ENCODE measurements around the gene ZNF616.

The ZNF616 gene

GRCh38 chr19:52139252-52140031, at the start of gene ZNF616:
Gene ZNF616, minus strand, starts transcription at chr19:52139938. Its CDS starts 9,426 bp downstream, at chr19:52130512.
- DNase-seq: peak; percentile 82 to 89

DNA sequence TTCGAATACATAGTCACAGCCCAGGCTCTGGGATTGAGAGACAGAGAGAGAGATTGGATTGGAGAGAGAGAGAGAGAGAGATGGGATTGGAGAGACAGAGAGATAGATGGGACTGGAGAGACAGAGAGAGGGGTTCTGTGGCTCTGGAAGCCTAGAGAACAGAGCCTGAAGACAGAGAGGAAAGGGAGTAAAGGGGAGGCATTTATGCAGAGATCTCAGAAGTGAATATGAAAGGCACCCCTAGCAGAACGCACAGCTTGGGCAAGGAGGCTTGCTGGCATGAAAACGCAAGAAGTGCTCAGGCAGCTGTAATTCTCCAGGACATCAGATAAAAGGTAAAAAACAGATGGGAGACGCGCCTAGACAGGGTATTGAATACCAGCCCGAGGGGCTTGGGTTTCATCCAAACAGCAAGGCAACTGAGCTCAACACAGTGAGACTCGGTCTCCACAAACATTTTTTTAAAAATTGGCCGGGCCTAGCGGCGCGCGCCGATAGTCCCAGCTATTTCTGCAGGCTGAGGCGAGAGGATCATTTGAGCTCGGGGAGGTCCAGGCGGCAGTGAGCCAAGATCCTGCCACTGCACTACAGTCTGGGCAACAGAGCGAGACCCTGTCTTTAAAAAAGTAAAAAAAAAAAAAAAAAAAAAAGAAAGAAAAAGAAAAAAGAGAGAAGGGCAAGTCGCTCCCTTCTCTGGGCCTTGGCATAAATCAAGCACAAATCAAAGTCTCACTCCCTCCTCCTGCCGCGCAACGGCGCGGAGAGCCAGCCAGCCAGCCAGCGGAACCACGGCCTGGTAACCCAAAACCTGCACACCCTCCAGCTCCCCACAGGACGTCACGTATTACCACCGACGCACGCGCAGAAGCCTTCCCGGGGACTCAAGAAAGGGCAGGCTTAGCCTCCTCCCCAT, 49.3 kb upstream of the ZNF616 start:
- DNase-seq: peak in 1 of 2 experiments; percentile 43

GRCh38 chr19:52187407-52187806, 47.7 kb upstream of the ZNF616 start:
- no peak for DNase-seq

GRCh38 chr19:52176574-52176973, 36.8 kb upstream of the ZNF616 start:
- DNase-seq: no peak

- no peak for DNase-seq
These were observed 32.6 kb upstream of the ZNF616 start for GRCh38 chr19:52172347-52172746.

DNA sequence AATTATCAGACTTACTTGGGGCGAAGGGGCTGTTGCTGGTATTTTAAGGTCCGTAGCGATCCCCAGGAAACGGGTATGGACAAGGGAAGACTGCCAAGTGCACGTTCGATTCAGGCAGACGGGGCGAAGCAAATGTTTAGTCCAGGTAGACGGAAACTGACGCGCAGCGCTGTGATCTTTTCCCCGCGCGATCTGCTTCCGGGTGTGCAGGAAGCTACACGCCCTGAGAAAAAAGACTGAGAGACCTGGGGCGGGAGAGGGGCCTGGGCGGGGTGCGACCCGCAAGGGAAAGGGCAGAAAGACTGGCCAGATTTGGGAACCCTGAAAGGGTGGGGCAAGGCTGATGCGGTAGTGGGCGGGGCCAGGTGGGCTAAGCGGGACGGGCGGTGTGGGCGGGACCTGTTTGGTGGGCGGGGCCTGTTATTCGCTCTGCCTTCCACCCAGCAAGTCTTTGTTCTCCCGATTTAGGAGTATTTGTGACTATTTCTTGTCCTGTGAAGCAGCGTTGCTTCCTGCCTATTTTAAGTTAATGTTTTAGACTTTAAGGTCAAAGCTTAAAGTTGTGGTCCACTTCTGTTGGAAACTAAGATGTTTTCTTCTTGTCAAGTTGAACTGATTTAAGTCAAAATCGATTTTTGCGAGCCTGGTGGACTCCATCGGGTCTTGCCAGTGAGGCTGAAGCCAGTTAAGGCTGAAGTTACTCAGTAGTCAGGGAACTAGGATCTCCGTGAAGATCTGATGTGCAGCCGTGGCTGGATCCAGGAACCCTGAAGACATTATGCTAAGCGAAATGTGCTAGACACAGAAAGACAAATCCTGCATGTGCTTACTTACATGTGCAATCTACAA, 31.8 kb upstream of the ZNF616 start, which contains the start of gene ZNF836:
Gene ZNF836, minus strand, starts transcription at position 301 of the 849 bp plus-strand sequence. CDS start 3,549 bp downstream, outside the sequence.
- peak; percentile 32 to 53 for DNase-seq

DNA sequence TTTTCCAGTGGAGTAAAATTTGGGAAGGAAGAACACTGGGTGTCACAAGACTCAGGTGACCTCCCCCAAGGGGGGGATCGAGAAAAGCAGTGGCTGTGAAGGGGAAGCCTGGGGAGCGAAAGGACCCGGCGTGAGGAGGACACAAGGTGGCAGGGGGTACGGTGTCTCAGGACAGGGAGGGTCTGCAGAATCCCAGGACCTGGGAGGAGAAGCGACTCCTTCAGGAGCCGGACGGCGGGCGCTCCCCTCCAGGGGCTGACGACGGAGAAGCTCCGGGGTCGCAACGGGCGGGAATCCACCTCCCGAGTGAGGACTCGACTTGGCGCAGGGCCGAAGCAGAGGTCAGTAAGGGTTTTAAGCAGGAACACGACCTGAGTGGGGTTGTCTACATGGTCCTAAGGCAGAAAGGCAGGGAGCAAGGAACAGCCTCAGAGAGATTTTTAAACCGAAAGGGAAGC, 31.2 kb upstream of the ZNF616 start:
- DNase-seq: no peak

DNA sequence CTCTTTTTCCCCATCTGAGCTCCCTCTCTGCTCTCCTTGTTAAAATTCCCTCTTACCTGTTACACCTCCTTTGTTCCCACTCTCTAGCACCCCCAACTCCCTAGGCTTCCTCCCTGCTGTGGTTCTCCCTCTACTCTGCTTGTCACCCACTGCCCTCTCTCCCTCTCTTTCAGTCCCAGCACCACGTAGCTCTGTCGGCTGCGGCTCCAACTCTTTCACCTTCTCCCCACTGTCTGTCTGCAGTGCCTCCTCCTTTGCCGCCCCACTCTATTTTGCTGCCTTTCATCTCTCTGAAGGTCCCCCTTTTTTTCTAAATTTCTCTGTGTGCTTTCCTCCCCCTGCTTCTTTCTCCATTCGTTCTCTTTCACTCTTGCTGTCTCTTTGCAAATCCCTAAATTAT, 30.6 kb upstream of the ZNF616 start:
- DNase-seq: no peak

GRCh38 chr19:52155596-52156359, 16.0 kb upstream of the ZNF616 start:
- no peak for DNase-seq

- DNase-seq: no peak
These were observed 8.5 kb upstream of the ZNF616 start for GRCh38 chr19:52148256-52148655.

DNA sequence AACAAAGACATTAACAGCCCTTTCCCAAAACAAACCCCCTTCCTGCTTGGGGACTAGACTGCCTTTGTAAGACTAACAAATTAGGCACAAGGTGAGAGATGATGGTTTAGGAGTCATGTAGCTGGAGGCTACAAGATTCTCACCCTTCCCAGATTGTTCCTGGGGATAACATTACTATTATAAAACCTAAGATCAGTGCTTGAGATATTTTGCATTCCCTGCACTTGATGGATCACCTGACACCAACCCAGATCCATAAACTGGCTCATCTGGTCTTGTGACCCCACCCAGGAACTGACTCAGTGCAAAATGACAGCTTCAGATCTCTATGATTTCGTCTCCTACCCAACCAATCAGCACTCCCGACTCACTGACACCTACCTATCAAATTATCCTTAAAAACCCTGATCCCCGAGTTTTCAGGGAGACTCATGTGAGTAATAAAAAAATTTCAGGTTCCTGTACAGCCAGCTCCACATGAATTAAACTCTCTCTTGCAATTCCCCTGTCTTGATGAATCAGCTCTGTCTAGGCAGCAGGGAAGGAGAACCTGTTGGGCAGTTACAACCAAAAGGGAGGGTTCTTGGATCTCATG, 2.4 kb upstream of the ZNF616 start:
- DNase-seq: no peak

- DNase-seq: no peak
These were observed 1.5 kb upstream of the ZNF616 start for GRCh38 chr19:52141203-52141602.

DNA sequence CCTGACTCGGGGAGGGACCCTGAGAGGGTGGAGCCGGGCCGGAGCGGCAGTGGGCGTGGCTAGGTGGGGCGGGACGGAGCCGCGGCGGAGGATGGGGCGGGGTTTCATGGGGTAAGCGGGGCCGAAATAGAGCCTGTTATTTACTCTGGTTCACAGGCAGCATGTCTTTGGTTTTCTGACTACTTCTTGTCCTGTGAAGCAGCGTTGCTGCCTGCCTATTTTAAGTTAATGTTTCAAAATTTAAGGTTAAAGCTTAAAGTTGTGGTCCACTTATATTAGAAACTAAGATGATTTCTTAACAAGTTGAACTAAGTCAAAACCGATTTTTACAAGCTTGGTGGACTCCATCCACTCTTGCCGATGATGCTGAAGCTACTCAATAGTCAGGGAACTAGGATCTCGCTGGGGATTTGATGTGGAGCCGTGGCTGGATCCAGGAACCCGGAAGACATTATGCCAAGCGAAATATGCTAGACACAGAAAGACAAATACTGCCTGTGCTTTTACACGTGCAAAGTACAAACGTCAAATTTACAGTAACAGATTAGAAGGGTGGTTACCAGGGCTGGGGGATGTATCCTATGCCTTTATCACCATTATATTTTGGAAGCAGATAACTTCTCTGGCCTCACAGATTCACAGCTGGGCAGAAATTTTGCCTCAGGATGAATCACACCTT, 433 bp upstream of the ZNF616 start:
- no peak for DNase-seq

DNA sequence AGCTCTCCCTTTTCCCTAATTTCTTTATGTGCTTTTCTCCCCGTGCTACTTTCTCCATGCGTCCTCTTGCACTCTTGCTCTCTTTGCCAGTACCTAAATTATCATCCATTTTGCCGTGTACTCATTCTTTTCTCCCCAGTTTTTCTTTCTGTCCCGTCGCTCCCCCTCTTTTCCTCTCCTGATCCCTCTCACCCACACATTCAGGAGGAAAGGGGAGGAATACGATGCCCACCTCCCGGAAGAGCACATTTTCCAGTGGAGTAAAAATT, 821 bp downstream of the ZNF616 start:
- no peak for DNase-seq

GRCh38 chr19:52138278-52138982, 1.3 kb downstream of the ZNF616 start:
- DNase-seq: peak in 1 of 2 experiments; percentile 18

- DNase-seq: no peak
These were observed 19.5 kb downstream of the ZNF616 start for GRCh38 chr19:52120286-52120685.

DNA sequence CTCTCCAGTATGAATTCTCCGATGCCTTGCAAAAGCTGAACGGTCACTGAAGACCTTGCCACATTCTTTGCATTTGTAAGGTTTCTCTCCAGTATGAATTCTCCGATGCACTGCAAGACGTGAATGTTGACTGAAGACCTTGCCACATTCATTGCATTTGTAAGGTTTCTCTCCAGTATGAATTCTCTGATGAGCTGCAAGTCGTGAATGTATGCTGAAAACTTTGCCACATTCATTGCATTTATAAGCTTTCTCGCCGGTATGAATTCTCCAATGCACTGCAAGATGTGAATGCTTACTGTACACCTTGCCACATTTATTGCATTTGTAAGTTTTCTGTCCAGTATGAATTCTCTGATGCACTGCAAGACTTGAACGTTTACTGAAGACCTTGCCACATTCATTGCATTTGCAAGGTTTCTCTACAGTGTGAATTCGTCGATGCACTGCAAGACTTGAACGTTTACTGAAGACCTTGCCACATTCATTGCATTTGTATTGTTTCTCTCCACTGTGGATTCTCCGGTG, 24.1 kb downstream of the ZNF616 start:
- DNase-seq: no peak

DNA sequence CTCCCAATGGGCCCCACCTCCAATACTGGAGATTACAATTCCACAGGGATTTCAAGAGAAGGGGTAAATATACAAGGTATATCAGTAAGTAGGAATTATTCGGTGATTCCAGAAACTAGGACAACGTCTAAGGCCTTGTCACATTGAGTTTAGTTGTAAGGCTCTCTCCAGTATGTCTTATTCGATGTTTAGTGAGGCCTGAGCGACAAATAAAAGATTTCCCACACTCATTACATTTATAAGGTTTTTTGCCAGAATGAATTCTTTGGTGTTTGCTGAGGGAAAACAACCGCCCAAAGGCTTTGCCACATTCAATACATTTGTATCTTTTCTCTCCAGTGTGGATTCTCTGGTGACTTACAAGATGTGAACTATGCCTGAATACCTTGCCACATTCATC, 25.0 kb downstream of the ZNF616 start:
- no peak for DNase-seq

- no peak for DNase-seq
These were observed 27.1 kb downstream of the ZNF616 start for GRCh38 chr19:52112624-52113023.

- no peak for DNase-seq
These were observed 29.0 kb downstream of the ZNF616 start for GRCh38 chr19:52110780-52111179.

Measured in SHP77 (cell line).